ENCODE results near the gene SPDEF. TPM values are rescaled to one million over a fixed set of nuclear protein-coding genes. Genes with fewer than 3 reads are reported as not detected.

Gene SPDEF
- total and polyA plus RNA-seq, 10 of the 15 experiments (the other 5 are each of a cell fraction or from before 2014, with no cell fraction given): not detected

- ChIA-PET RAD21 (ENCODE audit: unreplicated experiment) (no interaction called here), CTCF (no interaction called here), POLR2A (no interaction called here), SMC1A (ENCODE audit: uncharacterized antibody, unreplicated experiment) (no interaction called here)
- Histone ChIP-seq H3K9ac (ENCODE audit: control insufficient read depth, insufficient read depth, low read length) (no peak overlapping the region), H4K20me1 (ENCODE audit: control insufficient read depth, insufficient read depth) (no peaks in the 10 kb centered on the region), H3K36me3 (ENCODE audit: control insufficient read depth in 2 of 2, insufficient read depth in 2 of 2, low read length in 1 of 2) (no peaks in the 10 kb centered on the region), H3K4me3 (no peak overlapping the region), H3K27me3 (replicated peaks in 1 of 2; ENCODE audit: control insufficient read depth in 2 of 2, insufficient read depth in 2 of 2, low read length in 1 of 2) (no peaks in the 10 kb centered on the region; a peak in 1 of 4 replicates), H2AFZ (ENCODE audit: control insufficient read depth, low read depth, low read length) (no peak overlapping the region), H3K27ac (ENCODE audit: control insufficient read depth, insufficient read depth) (no peak overlapping the region), H3K79me2 (ENCODE audit: control insufficient read depth, insufficient read depth, low read length) (no peaks in the 10 kb centered on the region), H3K9me3 (replicated peaks; ENCODE audit: control insufficient read depth, insufficient read depth, low read length) (no peaks in the 10 kb centered on the region), H3K4me1 (ENCODE audit: control insufficient read depth, insufficient read depth, low read length) (no peaks in the 10 kb centered on the region), H3K4me2 (ENCODE audit: control insufficient read depth, insufficient read depth) (no peak overlapping the region)
- DNase-seq (ENCODE audit: low read depth, low spot score): no peak
- BruUV-seq (replicated peaks): no TSS peak
- intact Hi-C loops (cut with micrococcal nuclease; ENCODE audit: unreplicated experiment) (no loop called here), in situ Hi-C loops (cut with MboI) (no loop called here)
- FAIRE-seq: no peak
- ATAC-seq: no peak
- WGBS (ENCODE audit: insufficient coverage, insufficient replicate concordance, low lambda C conversion rate, missing lambda C conversion rate): 48% methylated on average over 5 of the region's 5 CpGs
- TF ChIP-seq BRCA1 (IDR thresholded peaks at IDR 0.05; ENCODE audit: low read depth, low read length): no peak
- TF ChIP-seq NBN (IDR thresholded peaks at IDR 0.05): no peak
- no peak for TF ChIP-seq SMARCA5 (IDR thresholded peaks at IDR 0.05)
- no peak for TF ChIP-seq PAX5 (IDR thresholded peaks at IDR 0.05; ENCODE audit: borderline replicate concordance, low read depth, low read length)
- TF ChIP-seq CREM (IDR thresholded peaks at IDR 0.05; ENCODE audit: low read depth): no peak
- TF ChIP-seq POLR2AphosphoS5 (IDR thresholded peaks at IDR 0.05; ENCODE audit: low read length): no peak
- TF ChIP-seq E4F1 (IDR thresholded peaks at IDR 0.05; ENCODE audit: borderline replicate concordance, partially characterized antibody): no peak
- TF ChIP-seq EED (IDR thresholded peaks at IDR 0.05; ENCODE audit: low read depth): no peak
- no peak for TF ChIP-seq BHLHE40 (IDR thresholded peaks at IDR 0.05; ENCODE audit: borderline replicate concordance in 1 of 2, low read depth in 2 of 2, low read length in 1 of 2)
- TF ChIP-seq IKZF1 (conservative IDR thresholded peaks at IDR 0.05): no peak
- no peak for TF ChIP-seq CBX3 (IDR thresholded peaks at IDR 0.05; ENCODE audit: borderline replicate concordance, low read depth)
- no peak for TF ChIP-seq E2F8 (IDR thresholded peaks at IDR 0.05; ENCODE audit: low read depth, partially characterized antibody)
- TF ChIP-seq LARP7 (IDR thresholded peaks at IDR 0.05): no peak
- no peak for TF ChIP-seq NRF1 (conservative IDR thresholded peaks at IDR 0.05; ENCODE audit: low read depth, low read length)
- TF ChIP-seq CREB1 (IDR thresholded peaks at IDR 0.05; ENCODE audit: low read depth): no peak
- TF ChIP-seq SREBF1 (IDR thresholded peaks at IDR 0.05; ENCODE audit: low read length): no peak
These were observed 31.6 kb downstream of the SPDEF start for GRCh38 chr6:34524499-34524898.

Data from GM12878 (cell line).